Measurements from ENCODE around the gene HACL1. TPM values are rescaled to one million over a fixed set of nuclear protein-coding genes. Genes with fewer than 3 reads are reported as not detected.

The HACL1 gene
- total RNA-seq, 2 experiments from 2014 or later, result 25.8 to 29.1 TPM

DNA sequence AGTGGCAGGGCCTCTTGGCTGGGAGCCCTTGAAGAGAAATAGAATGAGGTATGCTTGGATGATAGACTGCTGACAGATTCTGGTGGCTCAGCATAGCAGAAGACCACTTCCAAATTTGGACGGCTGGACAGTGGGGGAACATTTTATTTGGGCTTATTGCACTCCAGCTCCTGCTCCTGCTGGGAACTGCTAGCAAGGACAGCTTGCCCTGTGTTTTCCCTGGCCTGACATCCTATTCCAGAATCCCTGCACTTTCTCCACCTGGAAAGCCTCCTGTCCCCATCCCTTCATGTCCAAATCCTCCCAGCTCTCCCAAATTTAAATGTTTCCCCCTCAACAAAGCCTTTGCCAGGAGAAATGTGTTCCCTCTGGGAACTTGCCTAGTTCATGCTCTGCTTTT, 70.0 kb downstream of the HACL1 start:
- Mint-ChIP-seq H3K9me3 (no peaks in the 10 kb centered on the region), H3K4me1 (peaks cover 43% of the 10 kb centered on the region), H3K36me3 (ENCODE audit: low read depth) (peaks cover 4% of the 10 kb centered on the region), H3K4me3 (no peak overlapping the region), H3K27ac (no peak overlapping the region), H3K27me3 (no peaks in the 10 kb centered on the region)
- ChIA-PET POLR2A (interaction anchor here (1.1 kb wide), 1 partner anchor 12 kb away, joined by 3 read pairs; no protein-coding TSS in a partner anchor), CTCF (interaction anchor here (0.7 kb wide), 1 partner anchor 13 kb away, joined by 3 read pairs; no protein-coding TSS in a partner anchor)
- DNase-seq, result no peak

DNA sequence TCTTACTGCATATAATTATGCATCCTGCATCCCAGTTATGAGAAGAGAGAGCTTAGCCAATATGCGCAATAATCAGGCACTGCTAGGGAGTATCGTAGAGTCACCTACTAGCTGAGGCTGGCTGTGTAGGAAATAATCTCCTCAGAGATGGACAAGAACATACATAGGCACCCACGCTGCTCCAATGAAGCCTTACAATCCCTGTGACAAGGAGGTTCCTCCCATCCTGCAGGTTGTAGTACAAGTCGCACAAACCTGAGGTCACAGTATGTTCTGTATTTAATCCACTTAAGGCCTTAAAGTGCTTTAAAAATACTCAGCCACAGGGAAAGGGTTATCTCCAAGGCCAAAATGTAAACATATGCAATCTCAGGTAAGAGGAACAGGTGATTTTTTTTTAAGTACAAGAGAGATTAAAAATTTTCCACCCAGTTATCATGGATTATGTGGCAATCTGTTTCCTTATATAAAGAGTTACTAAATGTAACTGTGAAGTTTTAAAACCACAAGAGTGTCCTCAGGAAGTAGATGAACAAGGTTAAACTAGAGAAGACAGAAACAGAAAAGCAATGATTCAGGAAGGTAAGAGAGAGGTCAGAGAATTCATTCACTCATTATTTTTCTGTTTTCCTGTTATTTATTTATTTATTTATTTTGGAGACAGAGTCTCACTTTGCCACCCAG, 72.4 kb downstream of the HACL1 start:
- H3K36me3 Mint-ChIP-seq (ENCODE audit: low read depth), result peaks cover 1% of the 10 kb centered on the region
- no peaks in the 10 kb centered on the region for H3K27me3 Mint-ChIP-seq
- peak overlapping the region; percentile 50 for H3K27ac Mint-ChIP-seq
- peaks cover 2% of the 10 kb centered on the region for H3K9me3 Mint-ChIP-seq
- ChIA-PET CTCF (interaction anchor here (1.4 kb wide), 1 partner anchor 28 kb away, joined by 4 read pairs; no protein-coding TSS in a partner anchor), POLR2A (interaction anchor here (0.8 kb wide), 2 partner anchors 11 to 72 kb away, joined by 3 to 4 read pairs; partner anchors contain the start of genes BTD and HACL1)
- H3K4me3 Mint-ChIP-seq, result no peak overlapping the region
- peaks cover 24% of the 10 kb centered on the region for H3K4me1 Mint-ChIP-seq
- DNase-seq, result no peak

DNA sequence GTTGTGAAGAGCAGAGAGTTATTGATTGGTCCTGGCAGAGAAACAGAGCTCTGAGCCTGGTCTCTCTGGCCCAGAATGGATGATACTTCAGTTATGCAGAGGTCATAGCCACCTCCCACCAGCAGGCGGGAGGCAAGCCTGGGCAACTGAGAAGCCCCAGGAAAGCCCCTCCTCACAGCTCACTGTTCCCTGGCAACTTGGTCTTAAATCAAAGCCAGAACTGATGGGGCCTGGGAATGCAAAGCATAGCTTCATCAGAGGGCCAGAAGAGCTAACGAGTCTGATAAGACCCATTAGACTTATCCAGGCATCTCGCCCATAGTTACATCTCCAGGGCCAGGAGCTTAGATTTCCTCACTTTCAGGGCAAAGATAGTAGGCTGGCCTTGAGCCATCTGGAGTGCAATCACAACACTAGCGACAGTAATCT, 74.3 kb downstream of the HACL1 start:
- peaks cover 2% of the 10 kb centered on the region for H3K9me3 Mint-ChIP-seq
- no peak for DNase-seq
- H3K4me1 Mint-ChIP-seq, result peaks cover 23% of the 10 kb centered on the region
- ChIA-PET POLR2A (interaction anchor here (1.2 kb wide), 1 partner anchor 9 kb away, joined by 3 read pairs; no protein-coding TSS in a partner anchor), CTCF (interaction anchor here (1.1 to 1.5 kb wide), 5 partner anchors 9 to 30 kb away, joined by 3 to 6 read pairs (median 4); no protein-coding TSS in a partner anchor)
- no peaks in the 10 kb centered on the region for H3K27me3 Mint-ChIP-seq
- H3K27ac Mint-ChIP-seq, result no peak overlapping the region
- no peaks in the 10 kb centered on the region for H3K36me3 Mint-ChIP-seq (ENCODE audit: low read depth)
- no peak overlapping the region for H3K4me3 Mint-ChIP-seq

DNA sequence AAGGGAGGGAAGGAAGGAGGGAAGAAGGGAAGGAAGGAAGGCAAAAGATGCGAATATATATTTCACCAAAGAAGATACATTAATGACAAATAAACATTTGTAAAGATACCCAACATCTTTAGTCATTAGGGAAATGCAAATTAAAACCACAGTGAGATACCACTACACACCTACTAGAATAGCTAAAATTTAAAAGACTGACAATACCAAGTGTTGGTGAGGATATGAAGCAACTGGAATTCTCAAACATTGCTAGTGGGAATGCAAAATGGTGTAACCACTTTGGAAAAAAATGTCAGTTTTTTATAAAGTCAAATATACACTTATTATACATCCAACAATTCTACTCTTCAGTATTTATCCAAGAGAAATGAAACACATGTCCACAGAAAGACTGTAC, 75.6 kb downstream of the HACL1 start:
- Mint-ChIP-seq H3K9me3 (peaks cover 2% of the 10 kb centered on the region), H3K27me3 (no peaks in the 10 kb centered on the region), H3K36me3 (ENCODE audit: low read depth) (peaks cover 3% of the 10 kb centered on the region), H3K4me1 (peaks cover 31% of the 10 kb centered on the region), H3K4me3 (no peak overlapping the region), H3K27ac (no peak overlapping the region)
- ChIA-PET CTCF (no interaction called here), POLR2A (no interaction called here)
- DNase-seq, result no peak

DNA sequence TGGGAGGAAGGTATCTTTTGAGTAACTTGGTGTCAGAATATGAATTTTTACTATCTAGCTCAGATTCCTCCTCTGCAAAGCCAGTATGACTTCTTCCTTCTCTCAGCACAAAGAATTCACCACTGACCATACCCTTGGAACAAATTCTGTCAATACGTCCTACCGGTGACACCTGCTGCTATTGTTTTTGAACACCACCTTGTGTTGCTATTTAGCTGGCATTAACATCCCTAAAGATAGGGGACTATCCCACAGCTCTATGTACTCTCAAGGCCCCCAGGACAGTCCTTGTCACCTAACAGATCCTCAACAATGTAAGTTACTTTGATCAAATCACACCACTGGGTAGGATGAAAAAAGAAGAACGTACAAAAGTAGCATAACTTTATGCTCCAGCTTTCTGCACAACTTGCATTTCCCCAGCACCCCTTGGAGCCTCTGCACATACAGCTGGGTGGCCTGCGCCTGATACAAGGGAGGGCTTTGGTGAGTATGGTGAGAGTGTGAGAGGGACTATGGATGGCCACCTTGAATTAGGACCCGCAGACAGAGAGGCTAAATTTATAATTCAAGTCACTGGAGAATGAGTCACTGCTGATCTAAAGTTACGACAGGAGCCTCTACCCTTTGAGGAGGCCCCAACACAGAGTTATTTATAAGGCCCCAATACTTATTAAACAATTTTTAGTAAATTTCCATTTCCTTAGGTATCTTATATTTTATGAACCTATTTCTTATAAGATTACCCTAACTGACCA, 77.5 kb downstream of the HACL1 start:
- Mint-ChIP-seq H3K27ac (no peak overlapping the region), H3K4me3 (no peak overlapping the region), H3K27me3 (no peaks in the 10 kb centered on the region), H3K36me3 (ENCODE audit: low read depth) (peaks cover 3% of the 10 kb centered on the region), H3K4me1 (peaks cover 20% of the 10 kb centered on the region), H3K9me3 (peaks cover 2% of the 10 kb centered on the region)
- no peak for DNase-seq
- POLR2A ChIA-PET, result interaction anchor here (1.0 to 1.5 kb wide), 3 partner anchors 12 to 22 kb away, joined by 3 to 6 read pairs (median 5); no protein-coding TSS in a partner anchor
- CTCF ChIA-PET, result no interaction called here

DNA sequence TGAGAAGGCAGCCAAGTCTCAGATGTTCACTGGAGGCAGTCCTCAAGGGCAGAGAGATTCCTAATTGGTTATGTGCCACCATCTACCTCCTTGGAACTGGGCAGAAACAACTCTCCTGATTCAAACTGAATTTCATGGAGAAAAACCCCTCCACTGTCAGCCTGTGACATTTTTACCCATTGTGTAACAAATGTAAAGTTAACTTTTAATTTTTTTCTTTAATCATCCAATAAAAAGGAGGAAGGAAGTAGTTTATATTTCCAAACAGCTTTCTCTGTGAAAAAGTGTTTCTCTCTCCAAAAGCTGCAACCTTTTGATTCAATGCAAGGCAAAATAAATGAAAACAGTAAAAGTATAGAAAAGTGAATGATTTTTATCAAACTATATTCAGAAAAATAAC, 79.4 kb downstream of the HACL1 start:
- Mint-ChIP-seq H3K27me3 (no peaks in the 10 kb centered on the region), H3K4me1 (peaks cover 16% of the 10 kb centered on the region), H3K27ac (no peak overlapping the region), H3K9me3 (peaks cover 2% of the 10 kb centered on the region), H3K4me3 (no peak overlapping the region), H3K36me3 (ENCODE audit: low read depth) (peaks cover 3% of the 10 kb centered on the region)
- DNase-seq, result no peak
- ChIA-PET POLR2A (no interaction called here), CTCF (interaction anchor here (0.7 to 0.9 kb wide), 2 partner anchors 28 to 404 kb away, joined by 3 read pairs; no protein-coding TSS in a partner anchor)

DNA sequence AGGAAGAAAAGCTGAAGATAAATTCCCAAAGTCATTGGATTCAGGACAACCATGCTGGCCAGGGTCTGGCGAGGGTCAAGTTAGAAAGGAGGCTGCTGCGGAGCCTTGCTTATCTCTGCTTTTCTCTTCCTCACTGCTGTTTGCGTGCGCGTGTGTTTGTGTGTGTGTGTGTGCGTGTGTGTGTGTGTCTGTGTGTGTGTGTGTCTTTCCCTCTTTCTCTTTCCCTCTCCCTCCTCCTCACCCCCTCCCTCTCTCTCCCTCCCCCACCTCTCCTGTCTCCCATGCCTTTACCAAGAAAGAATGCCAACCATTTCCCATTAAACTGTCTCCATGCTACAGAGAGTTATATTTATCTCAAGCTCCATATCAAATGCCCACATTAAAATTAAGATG, 79.8 kb downstream of the HACL1 start, which contains the start of gene COLQ:
Gene COLQ (minus strand): TSS at position 134 of the 393 bp plus-strand sequence. CDS start 81 bp downstream, at position 53.
- CTCF ChIA-PET, result interaction anchor here (0.7 to 0.9 kb wide), 3 partner anchors 28 to 404 kb away, joined by 3 to 4 read pairs (median 3); no protein-coding TSS in a partner anchor
- Mint-ChIP-seq H3K9me3 (peaks cover 2% of the 10 kb centered on the region), H3K4me1 (peaks cover 16% of the 10 kb centered on the region), H3K4me3 (peak within 1 kb of the TSS; percentile 62), H3K27me3 (no peaks in the 10 kb centered on the region), H3K36me3 (ENCODE audit: low read depth) (peaks cover 3% of the 10 kb centered on the region), H3K27ac (no peak within 1 kb of the TSS)
- POLR2A ChIA-PET, result interaction anchor here (1.0 kb wide), 1 partner anchor 13 kb away, joined by 4 read pairs; no protein-coding TSS in a partner anchor
- DNase-seq, result no peak

DNA sequence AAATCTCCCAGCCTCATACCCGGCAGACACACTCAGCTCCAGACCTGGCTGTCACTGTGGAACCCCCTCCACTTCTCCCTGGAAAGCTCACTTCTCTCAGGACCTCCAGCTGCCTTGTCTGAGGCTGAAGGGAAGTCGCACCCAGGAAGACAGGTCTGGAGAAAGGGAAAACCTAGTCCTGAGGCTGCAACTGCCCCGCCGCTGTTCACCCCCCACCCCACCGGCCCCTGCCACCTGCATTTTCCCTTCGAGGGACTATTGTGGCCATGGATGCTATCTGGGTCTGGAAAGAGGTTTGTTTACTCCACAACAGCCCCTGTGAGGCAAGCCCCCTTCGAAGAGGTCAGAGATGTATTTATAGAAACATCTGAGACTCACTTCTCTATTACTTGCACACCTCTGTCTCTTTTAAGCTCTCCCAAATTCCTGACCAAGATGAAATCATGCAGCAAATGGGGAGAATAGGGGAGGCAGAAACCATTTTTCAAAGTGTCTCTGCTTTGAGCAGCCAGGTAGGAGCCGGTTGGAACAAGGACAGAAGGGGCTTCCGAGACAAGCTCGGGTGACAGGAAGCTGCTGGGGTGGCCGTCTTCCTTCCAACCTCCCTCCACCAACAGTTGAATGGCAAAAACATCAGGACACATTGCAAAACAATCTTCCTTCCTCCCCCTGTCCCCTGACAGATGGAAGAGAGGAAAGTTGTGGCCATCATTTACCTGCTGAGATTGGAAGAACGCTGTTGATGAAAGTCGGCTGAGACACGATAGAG, 80.4 kb downstream of the HACL1 start:
- no peak for DNase-seq
- peak overlapping the region; percentile 62 for H3K4me3 Mint-ChIP-seq
- no peaks in the 10 kb centered on the region for H3K27me3 Mint-ChIP-seq
- CTCF ChIA-PET, result interaction anchor here (0.7 to 1.0 kb wide), 4 partner anchors 14 to 403 kb away, joined by 3 to 4 read pairs (median 3); no protein-coding TSS in a partner anchor
- H3K4me1 Mint-ChIP-seq, result peaks cover 16% of the 10 kb centered on the region
- H3K9me3 Mint-ChIP-seq, result peaks cover 2% of the 10 kb centered on the region
- peaks cover 3% of the 10 kb centered on the region for H3K36me3 Mint-ChIP-seq (ENCODE audit: low read depth)
- H3K27ac Mint-ChIP-seq, result no peak overlapping the region
- POLR2A ChIA-PET, result interaction anchor here (1.0 kb wide), 1 partner anchor 13 kb away, joined by 4 read pairs; no protein-coding TSS in a partner anchor

DNA sequence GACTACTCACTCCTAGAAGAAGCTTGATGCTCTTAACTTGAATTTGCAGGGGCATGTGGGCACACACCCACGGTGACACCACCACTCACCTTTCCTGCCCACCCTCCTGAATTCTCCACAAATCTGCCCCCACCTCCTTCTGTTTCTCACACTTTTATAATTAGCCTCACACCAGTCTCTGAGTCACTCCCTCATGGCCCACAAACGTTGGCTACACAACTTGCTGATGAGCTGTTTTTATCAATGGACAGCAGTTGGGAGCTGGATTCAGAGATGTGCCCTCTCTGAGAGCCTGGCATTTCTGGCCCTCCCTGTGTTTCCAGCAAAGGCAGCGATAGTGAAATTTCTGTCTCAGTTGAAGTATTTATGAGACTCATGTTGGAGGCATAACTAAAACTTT, 81.2 kb downstream of the HACL1 start:
- ChIA-PET CTCF (interaction anchor here (0.9 to 1.0 kb wide), 2 partner anchors 14 to 38 kb away, joined by 3 read pairs; no protein-coding TSS in a partner anchor), POLR2A (interaction anchor here (1.2 to 1.7 kb wide), 2 partner anchors 12 to 16 kb away, joined by 3 to 6 read pairs; no protein-coding TSS in a partner anchor)
- no peaks in the 10 kb centered on the region for H3K27me3 Mint-ChIP-seq
- DNase-seq, result no peak
- no peak overlapping the region for H3K27ac Mint-ChIP-seq
- no peaks in the 10 kb centered on the region for H3K9me3 Mint-ChIP-seq
- no peak overlapping the region for H3K4me3 Mint-ChIP-seq
- H3K4me1 Mint-ChIP-seq, result peaks cover 16% of the 10 kb centered on the region
- peaks cover 3% of the 10 kb centered on the region for H3K36me3 Mint-ChIP-seq (ENCODE audit: low read depth)

DNA sequence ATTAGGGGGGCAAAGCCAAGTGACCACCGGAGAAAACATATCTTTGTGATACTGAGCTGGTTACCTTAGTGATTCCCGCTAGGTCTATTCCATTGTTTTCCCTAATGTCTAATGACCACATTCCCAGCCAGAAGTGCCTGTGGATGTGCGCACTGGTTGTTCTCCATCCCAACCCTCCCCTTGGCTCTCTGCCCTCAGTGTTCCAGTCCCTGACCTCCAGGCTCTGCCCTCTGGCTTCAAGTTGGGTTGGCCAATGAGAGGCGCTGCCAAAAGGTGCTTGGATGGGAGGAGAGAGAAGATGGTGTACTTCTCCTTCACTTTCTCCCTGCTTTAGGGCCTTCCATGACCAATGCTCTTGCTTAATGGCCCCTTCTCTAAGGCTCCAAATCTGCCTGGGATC, 82.3 kb downstream of the HACL1 start:
- peaks cover 16% of the 10 kb centered on the region for H3K4me1 Mint-ChIP-seq
- H3K4me3 Mint-ChIP-seq, result no peak overlapping the region
- POLR2A ChIA-PET, result interaction anchor here (0.6 to 1.7 kb wide), 3 partner anchors 11 to 312 kb away, joined by 3 to 6 read pairs (median 3); no protein-coding TSS in a partner anchor
- peaks cover 3% of the 10 kb centered on the region for H3K36me3 Mint-ChIP-seq (ENCODE audit: low read depth)
- CTCF ChIA-PET, result interaction anchor here (0.8 to 1.8 kb wide), 3 partner anchors 12 to 316 kb away, joined by 3 to 4 read pairs (median 3); no protein-coding TSS in a partner anchor
- H3K27me3 Mint-ChIP-seq, result no peaks in the 10 kb centered on the region
- DNase-seq, result no peak
- no peak overlapping the region for H3K27ac Mint-ChIP-seq
- no peaks in the 10 kb centered on the region for H3K9me3 Mint-ChIP-seq

DNA sequence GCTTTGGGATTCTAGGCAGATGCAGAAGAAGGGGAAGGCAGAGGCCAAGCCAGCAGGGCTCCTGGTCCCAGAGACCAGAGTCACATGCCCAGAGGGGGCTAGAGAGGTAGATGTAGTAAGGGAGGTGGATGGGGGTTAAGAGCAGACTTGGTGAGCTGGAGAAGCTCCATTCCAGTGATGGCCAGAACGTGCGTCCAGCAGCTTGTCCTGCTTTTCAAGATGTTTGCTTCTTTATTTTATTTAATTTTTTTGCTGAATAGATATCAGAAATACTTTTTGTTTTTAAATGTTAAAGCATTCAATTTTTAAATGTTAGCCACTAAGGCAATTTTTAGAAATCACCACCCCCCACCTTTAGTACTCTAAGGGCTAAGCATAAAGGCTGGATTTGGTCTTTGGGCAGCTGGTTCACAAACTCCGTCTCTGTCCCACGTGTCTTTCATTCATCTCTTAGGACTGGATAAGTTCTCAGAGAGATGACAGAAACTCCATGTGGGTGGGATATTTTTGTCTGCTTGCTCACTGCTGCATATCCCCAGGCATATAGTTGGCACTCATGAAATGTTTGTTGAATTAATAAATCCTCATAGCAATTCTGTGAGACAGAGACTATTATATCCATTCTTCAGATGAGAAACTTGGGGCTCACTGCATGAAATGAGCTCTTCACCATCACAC, 86.6 kb downstream of the HACL1 start:
- Mint-ChIP-seq H3K4me1 (no peaks in the 10 kb centered on the region), H3K27ac (no peak overlapping the region), H3K9me3 (no peaks in the 10 kb centered on the region), H3K4me3 (no peak overlapping the region), H3K36me3 (ENCODE audit: low read depth) (no peaks in the 10 kb centered on the region), H3K27me3 (no peaks in the 10 kb centered on the region)
- DNase-seq, result no peak
- ChIA-PET CTCF (no interaction called here), POLR2A (no interaction called here)
